ENCODE data around the gene PLEKHG1.

PLEKHG1 gene

GRCh38 chr6:150590446-150590845, 9.2 kb upstream of the PLEKHG1 start:
- DNase-seq: no peak

GRCh38 chr6:150592377-150592995, 7.2 kb upstream of the PLEKHG1 start:
- no peak for DNase-seq

- DNase-seq: no peak
These were observed 6.6 kb upstream of the PLEKHG1 start for GRCh38 chr6:150593119-150593518.

- DNase-seq: no peak
These were observed 3.2 kb upstream of the PLEKHG1 start for GRCh38 chr6:150596439-150596838.

- no peak for DNase-seq
These were observed 1.3 kb upstream of the PLEKHG1 start for GRCh38 chr6:150598401-150598800.

- no peak for DNase-seq
These were observed 857 bp upstream of the PLEKHG1 start for GRCh38 chr6:150598858-150599198.

GRCh38 chr6:150600010-150600300, 270 bp downstream of the PLEKHG1 start:
- DNase-seq: no peak

- peak; percentile 84 to 95 (median 88) for DNase-seq
These were observed 774 bp downstream of the PLEKHG1 start for GRCh38 chr6:150600301-150601017.

- no peak for DNase-seq
These were observed 1.8 kb downstream of the PLEKHG1 start for GRCh38 chr6:150601439-150601838.

- no peak for DNase-seq
These were observed 3.5 kb downstream of the PLEKHG1 start for GRCh38 chr6:150603176-150603575.

- DNase-seq: no peak
These were observed 4.8 kb downstream of the PLEKHG1 start for GRCh38 chr6:150604467-150604866.

GRCh38 chr6:150605333-150605732, 5.6 kb downstream of the PLEKHG1 start:
- DNase-seq: no peak

GRCh38 chr6:150606168-150606591, 6.5 kb downstream of the PLEKHG1 start:
- DNase-seq: no peak

- no peak for DNase-seq
These were observed 7.1 kb downstream of the PLEKHG1 start for GRCh38 chr6:150606647-150607328.

GRCh38 chr6:150607329-150607650, 7.6 kb downstream of the PLEKHG1 start:
- no peak for DNase-seq

- DNase-seq: no peak
These were observed 10.9 kb downstream of the PLEKHG1 start for GRCh38 chr6:150610584-150610983.

GRCh38 chr6:150613269-150613668, 13.6 kb downstream of the PLEKHG1 start:
- DNase-seq: no peak

- DNase-seq: no peak
These were observed 16.3 kb downstream of the PLEKHG1 start for GRCh38 chr6:150615967-150616366.

- no peak for DNase-seq
These were observed 16.9 kb downstream of the PLEKHG1 start for GRCh38 chr6:150616586-150616985.

- no peak for DNase-seq
These were observed 17.4 kb downstream of the PLEKHG1 start for GRCh38 chr6:150617062-150617461.

- DNase-seq: no peak
These were observed 18.1 kb downstream of the PLEKHG1 start for GRCh38 chr6:150617496-150618460.

GRCh38 chr6:150619275-150619674, 19.6 kb downstream of the PLEKHG1 start:
- DNase-seq: no peak

GRCh38 chr6:150620244-150620643, 20.6 kb downstream of the PLEKHG1 start:
- no peak for DNase-seq
